Osteoblast (primary cell): ENCODE data around the gene CYRIA. TPM values are rescaled to one million over a fixed set of nuclear protein-coding genes. Genes with fewer than 3 reads are reported as not detected.

Experiments used
- DNase-seq: peaks from one replicate; pipeline ENCODE4 v3.0.0; 2011; ENCODE audit warnings: low spot score, mixed read lengths; ENCODE audit not compliant: insufficient read length; ENCODE audit errors: missing footprints
- H2AFZ ChIP-seq: 2 replicates; pipeline ENCODE4 v1.6.0; 2011; ENCODE audit warnings: mild to moderate bottlenecking, low read length
- H3K27ac ChIP-seq: 2 replicates; pipeline ENCODE4 v1.5.1; 2011; ENCODE audit warnings: mild to moderate bottlenecking, low read depth, low read length, moderate library complexity
- H3K27me3 ChIP-seq: 2 replicates; pipeline ENCODE4 v1.6.0; 2012; ENCODE audit warnings: mild to moderate bottlenecking, control low read depth, inconsistent platforms, low read length, moderate library complexity; ENCODE audit not compliant: insufficient read depth
- H3K36me3 ChIP-seq: 2 replicates; pipeline ENCODE4 v1.5.1; 2011; ENCODE audit warnings: mild to moderate bottlenecking, low read length, control low read depth, moderate library complexity; ENCODE audit not compliant: insufficient read depth
- H3K4me1 ChIP-seq: 2 replicates; pipeline ENCODE4 v1.5.1; 2011; ENCODE audit warnings: mild to moderate bottlenecking, low read length, control low read depth, moderate library complexity; ENCODE audit not compliant: insufficient read depth
- H3K4me2 ChIP-seq: 2 replicates; pipeline ENCODE4 v1.6.0; 2011; ENCODE audit warnings: mild to moderate bottlenecking, low read length; ENCODE audit not compliant: insufficient read depth
- H3K4me3 ChIP-seq: fragments of 200-600 bp; sonication (generic); 3 replicates; pipeline ENCODE4 v1.5.1; 2012; ENCODE audit warnings: mild to moderate bottlenecking, low read length, inconsistent platforms; ENCODE audit not compliant: insufficient read depth
- H3K79me2 ChIP-seq: 2 replicates; pipeline ENCODE4 v1.6.0; 2012; ENCODE audit warnings: mild to moderate bottlenecking, low read length, control low read depth, inconsistent platforms; ENCODE audit not compliant: insufficient read depth
- H3K9me3 ChIP-seq: 2 replicates; pipeline ENCODE4 v1.5.1; 2011; ENCODE audit warnings: low read depth, low read length, control low read depth
- H4K20me1 ChIP-seq: 2 replicates; pipeline ENCODE4 v1.6.0; 2012; ENCODE audit warnings: mild to moderate bottlenecking, low read length, control low read depth; ENCODE audit not compliant: insufficient read depth
- CTCF ChIP-seq: IDR thresholded peaks from 2 replicates; pipeline ENCODE4 v1.5.1; 2011; ENCODE audit warnings: mild to moderate bottlenecking, low read depth, low read length, moderate library complexity; ENCODE audit errors: extremely low read depth
- total RNA-seq: library from RNA; depleted of rRNA; stranded (reverse); fragments of >200 nt; gene quantifications from 2 replicates; pipeline ENCODE4 v1.2.3, GENCODE V29; 2012

The CYRIA gene
- total RNA-seq, 1 donor: 2.2 TPM

DNA sequence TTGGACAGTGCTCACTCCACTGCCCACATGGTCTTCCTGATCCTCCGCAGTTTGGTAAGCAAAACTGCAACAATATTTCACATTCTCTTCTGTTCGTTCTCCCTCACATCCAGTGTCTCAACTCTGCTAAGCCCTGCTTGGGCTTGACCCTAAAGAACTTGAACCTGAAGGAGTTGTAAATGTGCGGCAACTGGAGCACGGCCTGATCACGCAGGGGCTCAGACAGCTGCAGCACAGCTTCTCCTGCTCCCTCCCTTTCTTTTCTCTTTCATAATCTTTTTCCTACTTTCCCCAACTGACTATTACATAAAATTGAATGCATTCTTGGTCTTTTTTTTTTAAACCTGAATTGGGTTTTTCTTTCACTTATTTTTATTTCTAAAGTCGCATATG, 10.2 kb downstream of the CYRIA start:
- Histone ChIP-seq H3K4me1 (peaks cover 21% of the 10 kb centered on the region), H3K36me3 (no peaks in the 10 kb centered on the region), H3K9me3 (no peaks in the 10 kb centered on the region), H3K4me3 (no peak overlapping the region), H3K27ac (no peak overlapping the region), H2AFZ (no peak overlapping the region), H3K4me2 (no peak overlapping the region), H4K20me1 (no peaks in the 10 kb centered on the region), H3K27me3 (no peaks in the 10 kb centered on the region), H3K79me2 (no peaks in the 10 kb centered on the region)
- TF ChIP-seq CTCF: no peak
- no peak for DNase-seq

DNA sequence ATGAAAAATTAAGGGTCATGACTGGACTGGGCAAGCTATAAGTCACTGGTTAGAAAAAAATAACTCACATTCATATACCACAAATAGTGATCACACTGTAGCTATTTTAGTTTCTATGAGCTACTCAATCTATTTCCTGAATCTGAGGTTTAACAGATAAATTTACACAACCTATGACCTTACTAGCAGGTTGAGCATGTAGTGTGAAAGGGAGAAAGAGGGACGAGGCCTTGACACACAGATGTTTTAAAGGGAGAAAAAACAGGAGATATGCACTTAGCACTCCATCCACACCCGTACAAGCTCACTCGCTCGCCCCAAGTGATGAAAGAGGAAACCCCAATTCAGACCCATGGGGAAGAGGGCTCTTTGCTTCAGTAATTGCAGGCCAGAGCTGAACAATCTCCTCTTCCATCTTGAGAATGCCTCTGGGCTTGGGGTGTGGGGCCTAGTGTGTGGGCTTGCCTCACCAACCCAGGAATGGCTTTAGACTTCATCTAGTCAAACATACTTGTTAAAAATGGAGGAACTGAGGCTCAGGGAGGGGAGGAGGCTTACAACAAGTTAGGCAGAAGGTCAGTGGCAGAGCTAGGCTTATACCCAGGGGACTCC, 10.7 kb downstream of the CYRIA start:
- Histone ChIP-seq H4K20me1 (no peaks in the 10 kb centered on the region), H2AFZ (no peak overlapping the region), H3K9me3 (no peaks in the 10 kb centered on the region), H3K4me1 (peaks cover 26% of the 10 kb centered on the region), H3K79me2 (no peaks in the 10 kb centered on the region), H3K36me3 (no peaks in the 10 kb centered on the region), H3K27ac (no peak overlapping the region), H3K27me3 (no peaks in the 10 kb centered on the region), H3K4me2 (no peak overlapping the region), H3K4me3 (no peak overlapping the region)
- no peak for DNase-seq
- TF ChIP-seq CTCF: no peak

- TF ChIP-seq CTCF: no peak
- DNase-seq: no peak
- H3K36me3 ChIP-seq: no peaks in the 10 kb centered on the region
- no peaks in the 10 kb centered on the region for H3K9me3 ChIP-seq
- no peak overlapping the region for H2AFZ ChIP-seq
- no peaks in the 10 kb centered on the region for H3K79me2 ChIP-seq
- no peak overlapping the region for H3K4me2 ChIP-seq
- no peak overlapping the region for H3K27ac ChIP-seq
- peaks cover 28% of the 10 kb centered on the region for H3K4me1 ChIP-seq
- no peaks in the 10 kb centered on the region for H3K27me3 ChIP-seq
- no peaks in the 10 kb centered on the region for H4K20me1 ChIP-seq
- no peak overlapping the region for H3K4me3 ChIP-seq
These were observed 11.8 kb downstream of the CYRIA start for GRCh38 chr2:16653799-16654198.

DNA sequence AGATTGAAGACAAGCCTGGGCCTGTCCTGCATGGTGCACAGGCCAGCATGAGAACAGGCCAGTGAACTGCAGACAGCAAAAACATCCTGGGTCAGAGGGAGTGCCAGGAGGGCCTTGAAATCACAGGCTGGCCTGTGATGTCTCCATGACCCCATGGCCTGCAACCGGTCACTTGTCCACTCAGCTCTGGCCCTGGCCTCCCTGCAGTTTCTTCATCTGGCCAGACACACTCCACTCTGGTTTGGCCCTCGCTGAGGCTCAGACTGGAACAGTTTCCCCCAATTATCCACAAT, 12.6 kb downstream of the CYRIA start:
- Histone ChIP-seq H3K27ac (no peak overlapping the region), H3K4me1 (peaks cover 28% of the 10 kb centered on the region), H3K4me2 (no peak overlapping the region), H2AFZ (peak overlapping the region; percentile 21), H3K9me3 (no peaks in the 10 kb centered on the region), H3K79me2 (no peaks in the 10 kb centered on the region), H3K27me3 (no peaks in the 10 kb centered on the region), H3K36me3 (no peaks in the 10 kb centered on the region), H4K20me1 (no peaks in the 10 kb centered on the region), H3K4me3 (no peak overlapping the region)
- no peak for TF ChIP-seq CTCF
- DNase-seq: no peak
